Mesenchymal stem cell (in vitro differentiated cells and primary cell): Measurements from ENCODE around the gene TMOD2.
A peak's percentile ranks its signal among the peaks of the same experiment; 100 is the strongest.

Experiments
- DNase-seq: peaks from one replicate; pipeline ENCODE4 v3.0.0-alpha.2; 2013
- H2AFZ ChIP-seq: one replicate; pipeline ENCODE4 v1.6.1; 2013; ENCODE audit warnings: low read depth, mild to moderate bottlenecking, control low read depth, inconsistent platforms, low read length, moderate library complexity
- H2AK5ac ChIP-seq: 2 replicates; pipeline ENCODE4 v1.6.1; 2013; ENCODE audit warnings: low read length, moderate library complexity, mild to moderate bottlenecking, inconsistent platforms; ENCODE audit not compliant: severe bottlenecking
- H2BK120ac ChIP-seq: one replicate; pipeline ENCODE4 v1.6.1; 2013; ENCODE audit warnings: low read depth, mild to moderate bottlenecking, inconsistent platforms, low read length, moderate library complexity
- H2BK12ac ChIP-seq, 2 experiments: one replicate each; pipeline ENCODE4 v1.6.1; 2013; ENCODE audit warnings: inconsistent platforms in 2 of 2, low read length in 2 of 2, mild to moderate bottlenecking in 2 of 2, moderate library complexity in 2 of 2, control low read depth in 1 of 2
- H2BK15ac ChIP-seq: one replicate; pipeline ENCODE4 v1.6.1; 2013; ENCODE audit warnings: mild to moderate bottlenecking, low read depth, inconsistent platforms; ENCODE audit not compliant: poor library complexity, severe bottlenecking
- H2BK5ac ChIP-seq: 2 replicates; pipeline ENCODE4 v1.6.1; 2013; ENCODE audit warnings: low read depth, mild to moderate bottlenecking, low read length, control low read depth, inconsistent platforms; ENCODE audit not compliant: poor library complexity, severe bottlenecking
- H3K14ac ChIP-seq, 2 experiments: one replicate each; pipeline ENCODE4 v1.6.1; 2013; ENCODE audit warnings: inconsistent platforms in 2 of 2, low read length in 2 of 2, control low read depth in 1 of 2, mild to moderate bottlenecking in 1 of 2, moderate library complexity in 1 of 2
- H3K18ac ChIP-seq, 2 experiments: one replicate each; pipeline ENCODE4 v1.6.1; 2013; ENCODE audit warnings: inconsistent platforms in 2 of 2, low read length in 2 of 2, control low read depth in 1 of 2, low read depth in 1 of 2, mild to moderate bottlenecking in 1 of 2
- H3K23ac ChIP-seq, 2 experiments: one replicate each; pipeline ENCODE4 v1.6.1; 2013; ENCODE audit warnings: inconsistent platforms in 2 of 2, low read length in 2 of 2, mild to moderate bottlenecking in 2 of 2, moderate library complexity in 2 of 2, control low read depth in 1 of 2
- H3K27ac ChIP-seq: 2 replicates; pipeline ENCODE4 v1.5.1; 2013; ENCODE audit warnings: mild to moderate bottlenecking, moderate library complexity, low read length, control low read depth, inconsistent platforms; ENCODE audit not compliant: poor library complexity, severe bottlenecking
- H3K27me3 ChIP-seq, 2 experiments: 2 replicates each; pipeline versions ENCODE4 v1.6.1 to v1.7.0; 2013; ENCODE audit warnings: low read length in 2 of 2, mild to moderate bottlenecking in 2 of 2, moderate library complexity in 2 of 2, control low read depth in 1 of 2, inconsistent platforms in 1 of 2; ENCODE audit not compliant: control insufficient read depth in 1 of 2, insufficient read depth in 1 of 2
- H3K36me3 ChIP-seq, 2 experiments: 2 replicates each; pipeline versions ENCODE4 v1.6.1 to v1.7.0; 2013; ENCODE audit warnings: low read length in 2 of 2, control low read depth in 1 of 2, inconsistent platforms in 1 of 2, low read depth in 1 of 2, mild to moderate bottlenecking in 1 of 2; ENCODE audit not compliant: insufficient read depth in 2 of 2, control insufficient read depth in 1 of 2
- H3K4ac ChIP-seq, 2 experiments: one replicate each; pipeline ENCODE4 v1.6.1; 2013; ENCODE audit warnings: inconsistent platforms in 2 of 2, low read length in 2 of 2, mild to moderate bottlenecking in 2 of 2, moderate library complexity in 2 of 2, control low read depth in 1 of 2, low read depth in 1 of 2
- H3K4me1 ChIP-seq: 2 replicates; pipeline ENCODE4 v1.6.1; 2013; ENCODE audit warnings: low read depth, low read length, control low read depth; ENCODE audit not compliant: control insufficient read depth, insufficient read depth
- H3K4me2 ChIP-seq: 2 replicates; pipeline ENCODE4 v1.6.1; 2013; ENCODE audit warnings: low read length, mild to moderate bottlenecking, inconsistent platforms; ENCODE audit not compliant: poor library complexity, severe bottlenecking
- H3K4me3 ChIP-seq, 2 experiments: 2 replicates each; pipeline versions ENCODE4 v1.5.1 to v1.7.0; 2013; ENCODE audit warnings: low read length in 2 of 2, mild to moderate bottlenecking in 2 of 2, control low read depth in 1 of 2, low read depth in 1 of 2; ENCODE audit not compliant: insufficient read depth in 1 of 2
- H3K79me1 ChIP-seq: replicated peaks from 2 replicates; pipeline ENCODE4 v1.6.1; 2013; ENCODE audit warnings: mild to moderate bottlenecking, control low read depth, low read length, inconsistent platforms; ENCODE audit not compliant: poor library complexity, severe bottlenecking
- H3K9ac ChIP-seq: 2 replicates; pipeline ENCODE4 v1.7.0; 2013; ENCODE audit warnings: mild to moderate bottlenecking, low read length, moderate library complexity
- H3K9me3 ChIP-seq: 2 replicates; pipeline ENCODE4 v1.7.0; 2013; ENCODE audit warnings: mild to moderate bottlenecking, low read length; ENCODE audit not compliant: control insufficient read depth
- H4K8ac ChIP-seq: one replicate; pipeline ENCODE4 v1.6.1; 2013; ENCODE audit warnings: inconsistent platforms, mild to moderate bottlenecking, low read length, moderate library complexity
- H4K91ac ChIP-seq: one replicate; pipeline ENCODE4 v1.6.1; 2013; ENCODE audit warnings: mild to moderate bottlenecking, low read length, inconsistent platforms
- WGBS: methylation state at CpG from one replicate; pipeline ENCODE4 v1.1.7; 2013; ENCODE audit warnings: mixed read lengths; 5-methylcytosine and 5-hydroxymethylcytosine counted together

The TMOD2 gene

GRCh38 chr15:51771773-51772172 lies 20.4 kb downstream of the TMOD2 start:
- no peak overlapping the region for H3K4me3 ChIP-seq
- H3K79me1 ChIP-seq, result no peaks in the 10 kb centered on the region
- H3K14ac ChIP-seq, result no peak overlapping the region
- H2AFZ ChIP-seq, result no peak overlapping the region
- H3K9me3 ChIP-seq, result no peaks in the 10 kb centered on the region
- H2BK15ac ChIP-seq, result no peak overlapping the region
- DNase-seq, result no peak
- peaks cover 0 to 46% of the 10 kb centered on the region in 2 experiments for H3K36me3 ChIP-seq
- no peak overlapping the region for H3K18ac ChIP-seq
- H2BK5ac ChIP-seq, result no peak overlapping the region
- no peak overlapping the region for H2BK120ac ChIP-seq
- H2AK5ac ChIP-seq, result no peak overlapping the region
- H3K27me3 ChIP-seq, result no peaks in the 10 kb centered on the region
- no peaks in the 10 kb centered on the region for H3K4me1 ChIP-seq
- no peak overlapping the region for H4K8ac ChIP-seq
- H3K23ac ChIP-seq, result no peak overlapping the region
- no peak overlapping the region for H3K4me2 ChIP-seq
- no peak overlapping the region for H3K9ac ChIP-seq
- H2BK12ac ChIP-seq, result no peak overlapping the region
- no peak overlapping the region for H4K91ac ChIP-seq
- no peak overlapping the region for H3K27ac ChIP-seq
- no peak overlapping the region for H3K4ac ChIP-seq
- WGBS, result 80% methylated on average over 1 of the region's 1 CpG

GRCh38 chr15:51774916-51775315 lies 23.5 kb downstream of the TMOD2 start:
- 90% methylated on average over 3 of the region's 3 CpGs for WGBS
- peaks cover 0 to 27% of the 10 kb centered on the region in 2 experiments for H3K36me3 ChIP-seq

GRCh38 chr15:51775967-51776816 lies 24.8 kb downstream of the TMOD2 start:
- Histone ChIP-seq H2BK5ac (no peak overlapping the region), H3K4ac (no peak overlapping the region), H3K4me3 (no peak overlapping the region), H3K9ac (no peak overlapping the region), H2BK12ac (no peak overlapping the region), H3K79me1 (no peaks in the 10 kb centered on the region), H4K91ac (no peak overlapping the region), H3K4me1 (no peaks in the 10 kb centered on the region), H3K27me3 (no peaks in the 10 kb centered on the region), H3K4me2 (no peak overlapping the region), H3K9me3 (no peaks in the 10 kb centered on the region), H3K18ac (no peak overlapping the region), H2BK15ac (no peak overlapping the region), H3K27ac (no peak overlapping the region), H2AFZ (peak overlapping the region; percentile 56), H4K8ac (no peak overlapping the region), H3K23ac (no peak overlapping the region), H2BK120ac (no peak overlapping the region), H3K36me3 (peaks cover 0 to 25% of the 10 kb centered on the region in 2 experiments), H3K14ac (no peak overlapping the region), H2AK5ac (no peak overlapping the region)
- WGBS, result 51% methylated on average over 9 of the region's 11 CpGs
- peak; percentile 60 for DNase-seq

More at GRCh38 chr15:51774916-51775315, 23.5 kb downstream of the TMOD2 start:
- H2AFZ ChIP-seq, result no peak overlapping the region
- H2BK12ac ChIP-seq, result no peak overlapping the region
- no peak overlapping the region for H3K27ac ChIP-seq
- no peaks in the 10 kb centered on the region for H3K9me3 ChIP-seq
- no peak overlapping the region for H4K8ac ChIP-seq
- H3K23ac ChIP-seq, result no peak overlapping the region
- no peak overlapping the region for H3K14ac ChIP-seq
- H2AK5ac ChIP-seq, result no peak overlapping the region
- H3K9ac ChIP-seq, result no peak overlapping the region
- no peak overlapping the region for H4K91ac ChIP-seq
- no peak overlapping the region for H2BK5ac ChIP-seq
- H3K18ac ChIP-seq, result no peak overlapping the region
- no peak overlapping the region for H3K4me3 ChIP-seq
- H3K79me1 ChIP-seq, result no peaks in the 10 kb centered on the region
- H2BK15ac ChIP-seq, result no peak overlapping the region
- DNase-seq, result no peak
- H3K4me2 ChIP-seq, result no peak overlapping the region
- H3K4me1 ChIP-seq, result no peaks in the 10 kb centered on the region
- no peaks in the 10 kb centered on the region for H3K27me3 ChIP-seq
- H3K4ac ChIP-seq, result no peak overlapping the region
- no peak overlapping the region for H2BK120ac ChIP-seq

GRCh38 chr15:51776952-51777569 lies 25.7 kb downstream of the TMOD2 start:
- WGBS, result 59% methylated on average over 5 of the region's 6 CpGs
- Histone ChIP-seq H2BK5ac (no peak overlapping the region), H3K36me3 (peaks cover 0 to 34% of the 10 kb centered on the region in 2 experiments)

More at GRCh38 chr15:51776952-51777569, 25.7 kb downstream of the TMOD2 start:
- Histone ChIP-seq H3K79me1 (no peaks in the 10 kb centered on the region), H2BK12ac (no peak overlapping the region), H3K23ac (no peak overlapping the region), H3K18ac (no peak overlapping the region), H2BK120ac (no peak overlapping the region), H2AFZ (no peak overlapping the region), H3K14ac (no peak overlapping the region), H2AK5ac (no peak overlapping the region), H2BK15ac (no peak overlapping the region), H4K8ac (no peak overlapping the region), H3K4me2 (no peak overlapping the region), H3K4me1 (no peaks in the 10 kb centered on the region), H3K9me3 (peaks cover under 1% of the 10 kb centered on the region), H3K4ac (no peak overlapping the region), H3K4me3 (no peak overlapping the region), H3K27me3 (no peaks in the 10 kb centered on the region), H3K27ac (no peak overlapping the region), H4K91ac (no peak overlapping the region), H3K9ac (no peak overlapping the region)
- peak; percentile 82 for DNase-seq
